T-helper 2 cell treated with Interferon-gamma antibody and Interleukin-4, amounts not matched to agents 5 μg/mL and 100 μg/mL, for 36 hours (primary cell): ENCODE results near the gene NEK4.
"Not testable (repeated sequence)": the region's sequence is repeated elsewhere in the genome, so short reads cannot be mapped to it uniquely, and the experiment has no call there.

Source experiments
- DNase-seq: peaks from one replicate; pipeline ENCODE4 v3.0.0; 2021; ENCODE audit warnings: low spot score
- H3K27ac Mint-ChIP-seq: one replicate; pipeline ENCODE4 v1.8.0; 2021; ENCODE audit warnings: mild to moderate bottlenecking, mixed read lengths
- H3K27me3 Mint-ChIP-seq: one replicate; pipeline ENCODE4 v1.8.0; 2021; ENCODE audit warnings: low read depth, mixed read lengths
- H3K36me3 Mint-ChIP-seq: one replicate; pipeline ENCODE4 v1.8.0; 2021; ENCODE audit warnings: low read depth, mixed read lengths
- H3K4me1 Mint-ChIP-seq: one replicate; pipeline ENCODE4 v1.8.0; 2021; ENCODE audit warnings: low read depth, mixed read lengths
- H3K4me3 Mint-ChIP-seq: one replicate; pipeline ENCODE4 v1.8.0; 2022; ENCODE audit warnings: mild to moderate bottlenecking, moderate library complexity, mixed read lengths
- H3K9me3 Mint-ChIP-seq: one replicate; pipeline ENCODE4 v1.8.0; 2021; ENCODE audit warnings: mixed read lengths

Gene NEK4

GRCh38 chr3:52679811-52680210 is 90.9 kb downstream of the NEK4 start:
- no peak for DNase-seq
- H3K4me1 Mint-ChIP-seq, result peaks cover 36% of the 10 kb centered on the region
- peaks cover 61% of the 10 kb centered on the region for H3K36me3 Mint-ChIP-seq
- no peak overlapping the region for H3K4me3 Mint-ChIP-seq
- no peaks in the 10 kb centered on the region for H3K9me3 Mint-ChIP-seq
- H3K27me3 Mint-ChIP-seq, result no peaks in the 10 kb centered on the region
- H3K27ac Mint-ChIP-seq, result no peak overlapping the region

GRCh38 chr3:52679199-52679538 is 91.6 kb downstream of the NEK4 start:
- no peaks in the 10 kb centered on the region for H3K27me3 Mint-ChIP-seq
- H3K9me3 Mint-ChIP-seq, result no peaks in the 10 kb centered on the region
- H3K27ac Mint-ChIP-seq, result peak overlapping the region; percentile 39
- peaks cover 58% of the 10 kb centered on the region for H3K36me3 Mint-ChIP-seq
- no peak overlapping the region for H3K4me3 Mint-ChIP-seq
- DNase-seq, result no peak
- H3K4me1 Mint-ChIP-seq, result peaks cover 30% of the 10 kb centered on the region

GRCh38 chr3:52678265-52679198 is 92.2 kb downstream of the NEK4 start:
- no peak for DNase-seq
- H3K4me1 Mint-ChIP-seq, result peaks cover 25% of the 10 kb centered on the region
- no peaks in the 10 kb centered on the region for H3K9me3 Mint-ChIP-seq
- no peak overlapping the region for H3K4me3 Mint-ChIP-seq
- no peaks in the 10 kb centered on the region for H3K27me3 Mint-ChIP-seq
- H3K36me3 Mint-ChIP-seq, result peaks cover 54% of the 10 kb centered on the region
- H3K27ac Mint-ChIP-seq, result peak overlapping the region; percentile 67

GRCh38 chr3:52676201-52676600 is 94.5 kb downstream of the NEK4 start:
- DNase-seq, H3K9me3 Mint-ChIP-seq, H3K27ac Mint-ChIP-seq, H3K27me3 Mint-ChIP-seq, H3K4me3 Mint-ChIP-seq: not testable (repeated sequence)
- Mint-ChIP-seq H3K4me1 (peaks cover 21% of the 10 kb centered on the region), H3K36me3 (peaks cover 59% of the 10 kb centered on the region)

GRCh38 chr3:52671676-52672075 is 99.1 kb downstream of the NEK4 start:
- Mint-ChIP-seq H3K9me3 (no peaks in the 10 kb centered on the region), H3K27me3 (no peaks in the 10 kb centered on the region), H3K36me3 (peaks cover 50% of the 10 kb centered on the region), H3K27ac (peak overlapping the region; percentile 86), H3K4me1 (peaks cover 28% of the 10 kb centered on the region), H3K4me3 (peak overlapping the region; percentile 27)
- no peak for DNase-seq

- Mint-ChIP-seq H3K4me3 (peak overlapping the region; percentile 58), H3K27me3 (no peaks in the 10 kb centered on the region), H3K9me3 (no peaks in the 10 kb centered on the region), H3K27ac (peak overlapping the region; percentile 86), H3K4me1 (peaks cover 28% of the 10 kb centered on the region), H3K36me3 (peaks cover 45% of the 10 kb centered on the region)
- DNase-seq, result peak; percentile 76
These were observed 99.9 kb downstream of the NEK4 start for GRCh38 chr3:52670621-52671521.

GRCh38 chr3:52663098-52663497 is 107.6 kb downstream of the NEK4 start:
- Mint-ChIP-seq H3K27me3 (no peaks in the 10 kb centered on the region), H3K27ac (no peak overlapping the region), H3K4me1 (peaks cover 4% of the 10 kb centered on the region), H3K9me3 (no peaks in the 10 kb centered on the region), H3K4me3 (no peak overlapping the region), H3K36me3 (peaks cover 53% of the 10 kb centered on the region)
- no peak for DNase-seq

GRCh38 chr3:52660046-52660445 is 110.7 kb downstream of the NEK4 start:
- no peak overlapping the region for H3K4me3 Mint-ChIP-seq
- no peak for DNase-seq
- H3K9me3 Mint-ChIP-seq, result no peaks in the 10 kb centered on the region
- peaks cover 4% of the 10 kb centered on the region for H3K4me1 Mint-ChIP-seq
- no peak overlapping the region for H3K27ac Mint-ChIP-seq
- H3K27me3 Mint-ChIP-seq, result no peaks in the 10 kb centered on the region
- peaks cover 63% of the 10 kb centered on the region for H3K36me3 Mint-ChIP-seq
